HCT116 (cell line): ENCODE data around the gene BNC2. TPM values are rescaled to one million over a fixed set of nuclear protein-coding genes. Genes with fewer than 3 reads are reported as not detected.
"Not testable (repeated sequence)": the region's sequence is repeated elsewhere in the genome, so short reads cannot be mapped to it uniquely, and the experiment has no call there.

Experiments used
- ATAC-seq: fragments of 200-7000 bp; cut with Tn5 transposase; 2 replicates; pipeline ENCODE4 v1.9.1; 2020; ENCODE audit warnings: mild to moderate bottlenecking, moderate library complexity
- BruUV-seq: library from RNA; stranded (reverse); fragments of 400-500 nt; replicated peaks from 2 replicates; lab custom pipeline; 2021; lab: Mats Ljungman, UMichigan
- CTCF ChIA-PET: fragments of 300-600 bp; sonication (Branson Sonifier 250); formaldehyde crosslinking; loops from one replicate; lab custom pipeline; 2021; ENCODE audit warnings: antibody characterized with exemption; lab: Charles Lee
- POLR2A ChIA-PET: fragments of 300-600, 350-600 bp; sonication (Branson Sonifier 250); formaldehyde crosslinking; loops from one replicate; lab custom pipeline; 2021; ENCODE audit warnings: antibody characterized with exemption; lab: Charles Lee
- RAD21 ChIA-PET, 2 experiments: fragments of 300-600 bp; sonication (Branson Sonifier 250); formaldehyde crosslinking; loops; one replicate each; lab custom pipeline; 2023; ENCODE audit warnings: low total read pairs in 2 of 2; ENCODE audit not compliant: uncharacterized antibody in 2 of 2, unreplicated experiment in 2 of 2, low non-redundant PET in 1 of 2; lab: Charles Lee
- DNase-seq: peaks from one replicate; pipeline ENCODE4 v3.0.0-alpha.2; 2010; ENCODE audit warnings: low read depth, low spot score
- H2AFZ ChIP-seq: fragments of 200-600 bp; shearing (Covaris generic), sonication (generic); 2 replicates; pipeline ENCODE4 v1.6.1; 2017; ENCODE audit warnings: low read depth, mixed run types, mixed read lengths, antibody characterized with exemption, low read length; ENCODE audit not compliant: poor library complexity, severe bottlenecking
- H3K27ac ChIP-seq: 2 replicates; pipeline ENCODE4 v1.5.1; 2012; ENCODE audit warnings: low read depth, low read length
- H3K27me3 ChIP-seq: fragments of 200-600 bp; sonication (generic); 2 replicates; pipeline ENCODE4 v1.6.1; 2016; ENCODE audit warnings: mixed run types, low read length, mixed read lengths; ENCODE audit not compliant: insufficient read depth
- H3K36me3 ChIP-seq, 2 experiments: fragments of 200-500 bp in 1 of 2; fragments of 200-600 bp in 1 of 2; sonication (Bioruptor generic) in 1 of 2; sonication (generic) in 1 of 2; 2 replicates each; pipeline versions ENCODE4 v1.5.1 to v1.6.1; 2014 to 2016; ENCODE audit warnings: low read length in 2 of 2, inconsistent platforms in 1 of 2, mixed read lengths in 1 of 2, mixed run types in 1 of 2; ENCODE audit not compliant: insufficient read depth in 2 of 2, control insufficient read depth in 1 of 2
- H3K4me1 ChIP-seq, 2 experiments: fragments of 200-600 bp in 1 of 2; sonication (generic) in 1 of 2; 2 replicates each; pipeline versions ENCODE4 v1.5.1 to v1.6.1; 2012 to 2017; ENCODE audit warnings: low read length in 2 of 2, inconsistent platforms in 1 of 2, mild to moderate bottlenecking in 1 of 2, mixed read lengths in 1 of 2, mixed run types in 1 of 2, moderate library complexity in 1 of 2; ENCODE audit not compliant: insufficient read depth in 2 of 2, control insufficient read depth in 1 of 2
- H3K4me2 ChIP-seq: fragments of 200-600 bp; sonication (generic); 2 replicates; pipeline ENCODE4 v1.6.1; 2017; ENCODE audit warnings: mixed run types, low read length, mixed read lengths
- H3K4me3 ChIP-seq, 2 experiments: fragments of 200-600 bp in 1 of 2; sonication (generic) in 1 of 2; replicated peaks in 1 of 2; 2 replicates each; pipeline ENCODE4 v1.5.1; 2011 to 2016; ENCODE audit warnings: low read length in 2 of 2, control low read depth in 1 of 2, low read depth in 1 of 2, mild to moderate bottlenecking in 1 of 2, mixed read lengths in 1 of 2, mixed run types in 1 of 2
- H3K79me2 ChIP-seq: fragments of 200-600 bp; sonication (generic); 2 replicates; pipeline ENCODE4 v1.6.1; 2017; ENCODE audit warnings: mild to moderate bottlenecking, mixed run types, low read length, moderate library complexity, mixed read lengths; ENCODE audit not compliant: insufficient read depth
- H3K9ac ChIP-seq: fragments of 200-600 bp; sonication (generic); 2 replicates; pipeline ENCODE4 v1.6.1; 2016; ENCODE audit warnings: low read length, mixed read lengths
- H3K9me2 ChIP-seq: fragments of 200-600 bp; sonication (generic), shearing (Covaris generic); 2 replicates; pipeline ENCODE4 v1.6.1; 2017; ENCODE audit warnings: mixed run types, mild to moderate bottlenecking, moderate library complexity; ENCODE audit not compliant: insufficient read depth
- H3K9me3 ChIP-seq, 2 experiments: fragments of 200-500 bp in 1 of 2; fragments of 200-600 bp in 1 of 2; sonication (Bioruptor generic) in 1 of 2; sonication (generic) in 1 of 2; 2 replicates each; pipeline ENCODE4 v1.6.1; 2014 to 2017; ENCODE audit warnings: low read length in 2 of 2, mixed read lengths in 2 of 2, inconsistent platforms in 1 of 2, low read depth in 1 of 2, mild to moderate bottlenecking in 1 of 2, mixed run types in 1 of 2, moderate library complexity in 1 of 2; ENCODE audit not compliant: control insufficient read depth in 1 of 2, insufficient read depth in 1 of 2
- H4K20me1 ChIP-seq: fragments of 200-600 bp; sonication (generic), shearing (Covaris generic); 2 replicates; pipeline ENCODE4 v1.6.1; 2017; ENCODE audit warnings: mixed run types, mild to moderate bottlenecking, moderate library complexity; ENCODE audit not compliant: insufficient read depth
- CEBPB ChIP-seq: IDR thresholded peaks from 2 replicates; pipeline ENCODE4 v1.6.1; 2012; ENCODE audit warnings: low read depth
- ELF1 ChIP-seq: IDR thresholded peaks from 2 replicates; pipeline ENCODE4 v1.6.1; 2012; ENCODE audit warnings: low read depth, borderline replicate concordance
- EZH2phosphoT487 ChIP-seq: fragments of 200-600 bp; IDR thresholded peaks from 2 replicates; pipeline ENCODE4 v1.6.1; 2018; ENCODE audit warnings: antibody characterized with exemption, borderline replicate concordance
- POLR2A ChIP-seq: IDR thresholded peaks from 2 replicates; pipeline ENCODE4 v1.7.0; 2011; ENCODE audit warnings: borderline replicate concordance; ENCODE audit not compliant: insufficient read depth, insufficient read length; ENCODE audit errors: extremely low read depth
- POLR2AphosphoS5 ChIP-seq: IDR thresholded peaks from 2 replicates; pipeline ENCODE4 v1.6.1; 2011; ENCODE audit warnings: mild to moderate bottlenecking, low read depth, low read length, moderate library complexity
- RAD21 ChIP-seq: IDR thresholded peaks from 2 replicates; pipeline ENCODE4 v1.6.1; 2012; ENCODE audit warnings: low read depth, mild to moderate bottlenecking
- SIN3A ChIP-seq: IDR thresholded peaks from 2 replicates; pipeline ENCODE4 v1.6.1; 2012; ENCODE audit warnings: low read depth
- SRF ChIP-seq: IDR thresholded peaks from 2 replicates; pipeline ENCODE4 v1.6.1; 2012; ENCODE audit warnings: low read depth
- YY1 ChIP-seq: IDR thresholded peaks from 2 replicates; pipeline ENCODE4 v1.6.1; 2011; ENCODE audit warnings: low read length, low read depth, moderate library complexity, mild to moderate bottlenecking; ENCODE audit not compliant: insufficient replicate concordance; ENCODE audit errors: extremely low read depth
- ZFX ChIP-seq: fragments of 450-650 bp; IDR thresholded peaks from 2 replicates; pipeline ENCODE4 v1.6.1; 2017
- intact Hi-C: fragments of 100-400 bp; cut with micrococcal nuclease; formaldehyde crosslinking; loops from 2 replicates; pipeline ENCODE4 v1.10.0; 2022
- total RNA-seq: library from RNA; stranded (reverse); gene quantifications from one replicate; pipeline ENCODE4 v1.2.1, GENCODE V29; 2021; ENCODE audit not compliant: unreplicated experiment
- TF ChIP-seq, protein P1 (sequence below): IDR thresholded peaks from 2 replicates; pipeline ENCODE4 v1.6.1; 2011; ENCODE audit warnings: mild to moderate bottlenecking, low read length, moderate library complexity; ENCODE audit not compliant: insufficient replicate concordance; ENCODE audit errors: extremely low read depth
- TF ChIP-seq, protein P2 (sequence below): IDR thresholded peaks from 2 replicates; pipeline ENCODE4 v1.6.1; 2012
- TF ChIP-seq, protein P3 (sequence below): IDR thresholded peaks from 2 replicates; pipeline ENCODE4 v1.6.1; 2012; ENCODE audit warnings: low read depth
- TF ChIP-seq, protein P4 (sequence below): IDR thresholded peaks from 2 replicates; pipeline ENCODE4 v1.6.1; 2012

Gene BNC2
- total RNA-seq, 1 experiment from 2014 or later, result 0.37 TPM

DNA sequence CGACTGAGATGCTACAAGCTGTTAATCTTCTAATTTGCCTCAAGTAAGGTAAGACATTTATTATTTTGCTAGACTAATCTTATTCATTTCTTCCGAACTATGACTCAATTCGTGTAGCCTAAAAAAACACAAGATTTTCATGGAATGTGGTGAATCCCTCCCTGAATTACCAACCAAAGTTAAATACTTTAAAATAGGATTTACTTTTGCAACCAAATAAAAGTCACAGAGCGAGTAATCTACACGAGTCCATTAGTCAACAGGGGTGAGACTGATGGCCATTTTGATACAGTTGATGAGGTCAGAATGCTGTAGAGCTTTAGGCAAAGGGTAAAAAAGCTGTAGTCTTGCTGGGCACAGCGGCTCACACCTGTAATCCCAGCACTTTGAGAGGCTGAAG, 13.1 kb upstream of the BNC2 start:
- no peak overlapping the region for H3K4me2 ChIP-seq
- no peak overlapping the region for H3K4me3 ChIP-seq
- H3K27me3 ChIP-seq, result no peaks in the 10 kb centered on the region
- no TSS peak for BruUV-seq
- H3K4me1 ChIP-seq, result no peaks in the 10 kb centered on the region
- H4K20me1 ChIP-seq, result no peaks in the 10 kb centered on the region
- DNase-seq (no peak), ATAC-seq (no peak)
- no peak for TF ChIP-seq EZH2phosphoT487
- TF ChIP-seq, protein P1, sequence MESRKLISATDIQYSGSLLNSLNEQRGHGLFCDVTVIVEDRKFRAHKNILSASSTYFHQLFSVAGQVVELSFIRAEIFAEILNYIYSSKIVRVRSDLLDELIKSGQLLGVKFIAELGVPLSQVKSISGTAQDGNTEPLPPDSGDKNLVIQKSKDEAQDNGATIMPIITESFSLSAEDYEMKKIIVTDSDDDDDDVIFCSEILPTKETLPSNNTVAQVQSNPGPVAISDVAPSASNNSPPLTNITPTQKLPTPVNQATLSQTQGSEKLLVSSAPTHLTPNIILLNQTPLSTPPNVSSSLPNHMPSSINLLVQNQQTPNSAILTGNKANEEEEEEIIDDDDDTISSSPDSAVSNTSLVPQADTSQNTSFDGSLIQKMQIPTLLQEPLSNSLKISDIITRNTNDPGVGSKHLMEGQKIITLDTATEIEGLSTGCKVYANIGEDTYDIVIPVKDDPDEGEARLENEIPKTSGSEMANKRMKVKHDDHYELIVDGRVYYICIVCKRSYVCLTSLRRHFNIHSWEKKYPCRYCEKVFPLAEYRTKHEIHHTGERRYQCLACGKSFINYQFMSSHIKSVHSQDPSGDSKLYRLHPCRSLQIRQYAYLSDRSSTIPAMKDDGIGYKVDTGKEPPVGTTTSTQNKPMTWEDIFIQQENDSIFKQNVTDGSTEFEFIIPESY, result no peak
- TF ChIP-seq CEBPB, result no peak
- TF ChIP-seq POLR2AphosphoS5, result no peak
- no peak for TF ChIP-seq SIN3A
- TF ChIP-seq YY1, result no peak
- no peak for TF ChIP-seq RAD21
- TF ChIP-seq, protein P2, sequence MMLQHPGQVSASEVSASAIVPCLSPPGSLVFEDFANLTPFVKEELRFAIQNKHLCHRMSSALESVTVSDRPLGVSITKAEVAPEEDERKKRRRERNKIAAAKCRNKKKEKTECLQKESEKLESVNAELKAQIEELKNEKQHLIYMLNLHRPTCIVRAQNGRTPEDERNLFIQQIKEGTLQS, result no peak
- no peak for TF ChIP-seq POLR2A
- no peak for TF ChIP-seq ZFX
- TF ChIP-seq, protein P3, sequence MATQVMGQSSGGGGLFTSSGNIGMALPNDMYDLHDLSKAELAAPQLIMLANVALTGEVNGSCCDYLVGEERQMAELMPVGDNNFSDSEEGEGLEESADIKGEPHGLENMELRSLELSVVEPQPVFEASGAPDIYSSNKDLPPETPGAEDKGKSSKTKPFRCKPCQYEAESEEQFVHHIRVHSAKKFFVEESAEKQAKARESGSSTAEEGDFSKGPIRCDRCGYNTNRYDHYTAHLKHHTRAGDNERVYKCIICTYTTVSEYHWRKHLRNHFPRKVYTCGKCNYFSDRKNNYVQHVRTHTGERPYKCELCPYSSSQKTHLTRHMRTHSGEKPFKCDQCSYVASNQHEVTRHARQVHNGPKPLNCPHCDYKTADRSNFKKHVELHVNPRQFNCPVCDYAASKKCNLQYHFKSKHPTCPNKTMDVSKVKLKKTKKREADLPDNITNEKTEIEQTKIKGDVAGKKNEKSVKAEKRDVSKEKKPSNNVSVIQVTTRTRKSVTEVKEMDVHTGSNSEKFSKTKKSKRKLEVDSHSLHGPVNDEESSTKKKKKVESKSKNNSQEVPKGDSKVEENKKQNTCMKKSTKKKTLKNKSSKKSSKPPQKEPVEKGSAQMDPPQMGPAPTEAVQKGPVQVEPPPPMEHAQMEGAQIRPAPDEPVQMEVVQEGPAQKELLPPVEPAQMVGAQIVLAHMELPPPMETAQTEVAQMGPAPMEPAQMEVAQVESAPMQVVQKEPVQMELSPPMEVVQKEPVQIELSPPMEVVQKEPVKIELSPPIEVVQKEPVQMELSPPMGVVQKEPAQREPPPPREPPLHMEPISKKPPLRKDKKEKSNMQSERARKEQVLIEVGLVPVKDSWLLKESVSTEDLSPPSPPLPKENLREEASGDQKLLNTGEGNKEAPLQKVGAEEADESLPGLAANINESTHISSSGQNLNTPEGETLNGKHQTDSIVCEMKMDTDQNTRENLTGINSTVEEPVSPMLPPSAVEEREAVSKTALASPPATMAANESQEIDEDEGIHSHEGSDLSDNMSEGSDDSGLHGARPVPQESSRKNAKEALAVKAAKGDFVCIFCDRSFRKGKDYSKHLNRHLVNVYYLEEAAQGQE, result no peak
- TF ChIP-seq, protein P4, sequence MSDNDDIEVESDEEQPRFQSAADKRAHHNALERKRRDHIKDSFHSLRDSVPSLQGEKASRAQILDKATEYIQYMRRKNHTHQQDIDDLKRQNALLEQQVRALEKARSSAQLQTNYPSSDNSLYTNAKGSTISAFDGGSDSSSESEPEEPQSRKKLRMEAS, result no peak
- TF ChIP-seq ELF1, result no peak
- TF ChIP-seq SRF, result no peak
- H3K9me2 ChIP-seq, result no peaks in the 10 kb centered on the region
- H3K9ac ChIP-seq, result no peak overlapping the region
- POLR2A ChIA-PET, result no interaction called here
- H3K27ac ChIP-seq, result no peak overlapping the region
- RAD21 ChIA-PET, result no interaction called here
- CTCF ChIA-PET, result no interaction called here
- H2AFZ ChIP-seq, result no peak overlapping the region
- H3K79me2 ChIP-seq, result no peaks in the 10 kb centered on the region
- H3K9me3 ChIP-seq, result peaks cover 0 to 4% of the 10 kb centered on the region in 2 experiments; a peak in 1 of 4 replicates
- H3K36me3 ChIP-seq, result no peaks in the 10 kb centered on the region
- intact Hi-C loops, result no loop called here

DNA sequence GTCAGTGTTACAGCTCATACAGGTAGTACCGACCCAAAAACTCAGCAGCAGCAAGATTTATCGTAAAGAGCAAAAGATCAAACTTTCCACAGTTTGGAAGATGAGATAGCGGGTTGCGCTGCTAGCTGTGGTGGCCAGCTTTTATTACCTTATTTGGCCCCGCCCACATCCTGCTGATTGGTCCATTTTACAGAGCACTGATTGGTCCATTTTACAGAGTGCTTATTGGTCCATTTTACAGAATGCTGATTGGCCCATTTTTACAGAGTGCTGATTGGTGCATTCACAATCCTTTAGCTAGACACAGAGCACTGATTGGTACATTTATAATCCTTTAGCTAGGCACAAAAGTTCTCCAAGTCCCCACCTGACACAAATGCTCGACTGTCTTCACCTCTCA, 12.0 kb upstream of the BNC2 start:
- H4K20me1 ChIP-seq, H3K79me2 ChIP-seq, POLR2A ChIA-PET, H3K27ac ChIP-seq, H3K4me3 ChIP-seq, H2AFZ ChIP-seq, BruUV-seq, ATAC-seq, RAD21 ChIA-PET, H3K9ac ChIP-seq, CTCF ChIA-PET, intact Hi-C loops, H3K9me3 ChIP-seq, H3K36me3 ChIP-seq, DNase-seq, H3K9me2 ChIP-seq, H3K27me3 ChIP-seq, H3K4me2 ChIP-seq, H3K4me1 ChIP-seq: not testable (repeated sequence)
